ENCODE results near the gene MAGEA11.

Gene MAGEA11

GRCh38 chrX:149682031-149682430 lies 29.8 kb upstream of the MAGEA11 start:
- Histone ChIP-seq H3K4me1 (ENCODE audit: low read length) (no peaks in the 10 kb centered on the region), H3K4me3 (ENCODE audit: low read length) (no peak overlapping the region), H3K4me2 (ENCODE audit: low read length) (no peak overlapping the region), H3K27me3 (ENCODE audit: low read depth, low read length) (no peaks in the 10 kb centered on the region), H2AFZ (ENCODE audit: low read depth, low read length) (no peak overlapping the region), H3K36me3 (replicated peaks; ENCODE audit: low read depth, low read length) (no peaks in the 10 kb centered on the region), H3K79me2 (ENCODE audit: low read length) (no peaks in the 10 kb centered on the region), H3K9ac (ENCODE audit: low read length) (no peak overlapping the region), H3K9me3 (ENCODE audit: insufficient read depth, low read length) (no peaks in the 10 kb centered on the region), H4K20me1 (ENCODE audit: insufficient read depth, low read length) (no peaks in the 10 kb centered on the region), H3K27ac (ENCODE audit: low read length) (no peak overlapping the region)
- TF ChIP-seq, protein P1, sequence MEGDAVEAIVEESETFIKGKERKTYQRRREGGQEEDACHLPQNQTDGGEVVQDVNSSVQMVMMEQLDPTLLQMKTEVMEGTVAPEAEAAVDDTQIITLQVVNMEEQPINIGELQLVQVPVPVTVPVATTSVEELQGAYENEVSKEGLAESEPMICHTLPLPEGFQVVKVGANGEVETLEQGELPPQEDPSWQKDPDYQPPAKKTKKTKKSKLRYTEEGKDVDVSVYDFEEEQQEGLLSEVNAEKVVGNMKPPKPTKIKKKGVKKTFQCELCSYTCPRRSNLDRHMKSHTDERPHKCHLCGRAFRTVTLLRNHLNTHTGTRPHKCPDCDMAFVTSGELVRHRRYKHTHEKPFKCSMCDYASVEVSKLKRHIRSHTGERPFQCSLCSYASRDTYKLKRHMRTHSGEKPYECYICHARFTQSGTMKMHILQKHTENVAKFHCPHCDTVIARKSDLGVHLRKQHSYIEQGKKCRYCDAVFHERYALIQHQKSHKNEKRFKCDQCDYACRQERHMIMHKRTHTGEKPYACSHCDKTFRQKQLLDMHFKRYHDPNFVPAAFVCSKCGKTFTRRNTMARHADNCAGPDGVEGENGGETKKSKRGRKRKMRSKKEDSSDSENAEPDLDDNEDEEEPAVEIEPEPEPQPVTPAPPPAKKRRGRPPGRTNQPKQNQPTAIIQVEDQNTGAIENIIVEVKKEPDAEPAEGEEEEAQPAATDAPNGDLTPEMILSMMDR (IDR thresholded peaks at IDR 0.05; ENCODE audit: low read depth, low read length) = no peak
- TF ChIP-seq EZH2phosphoT487 (IDR thresholded peaks at IDR 0.05; ENCODE audit: low read depth) = no peak

DNA sequence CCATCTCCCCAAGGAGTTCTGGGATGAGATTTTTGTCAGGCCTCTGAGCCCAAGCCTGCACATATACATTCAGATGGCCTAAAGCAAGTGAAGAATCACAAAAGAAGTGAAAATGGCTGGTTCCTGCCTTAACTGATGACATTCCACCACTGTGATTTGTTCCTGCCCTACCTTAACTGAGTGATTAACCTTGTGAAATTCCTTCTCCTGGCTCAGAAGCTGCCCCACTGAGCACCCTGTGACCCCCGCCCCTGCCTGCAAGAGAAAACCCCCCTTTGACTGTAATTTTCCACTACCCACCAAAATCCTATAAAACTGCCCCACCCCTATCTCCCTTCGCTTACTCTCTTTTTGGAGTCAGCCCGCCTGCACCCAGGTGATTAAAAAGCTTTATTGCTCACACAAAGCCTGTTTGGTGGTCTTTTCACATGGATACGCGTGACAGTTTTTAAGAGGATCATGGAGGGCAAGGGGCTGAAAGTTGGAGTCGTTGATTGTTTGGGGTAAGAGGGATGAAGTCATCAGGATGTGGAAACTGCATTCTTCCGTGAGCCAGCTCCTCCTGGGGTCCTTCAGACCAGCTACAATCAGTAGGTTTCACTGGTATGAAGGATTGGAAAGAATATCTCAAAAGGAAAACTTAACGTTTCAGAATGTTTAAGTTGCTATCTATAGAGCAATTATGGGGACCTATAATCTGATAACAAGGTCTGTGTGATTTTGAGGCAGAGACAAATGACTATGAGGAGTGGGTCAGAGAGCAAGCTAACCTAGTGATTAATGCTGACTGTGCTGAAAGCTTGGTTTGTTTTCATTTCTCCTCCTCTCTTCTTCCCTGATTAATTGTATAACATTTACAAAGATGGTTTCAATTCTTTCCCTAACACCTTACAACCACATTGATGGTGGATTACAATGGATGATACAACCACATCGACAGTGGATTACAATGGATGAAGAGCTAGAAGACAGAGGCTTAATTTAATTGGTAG lies 28.6 kb upstream of the MAGEA11 start:
- Histone ChIP-seq H3K79me2 (ENCODE audit: low read length) (no peaks in the 10 kb centered on the region), H3K9me3 (ENCODE audit: insufficient read depth, low read length) (no peaks in the 10 kb centered on the region), H3K4me2 (ENCODE audit: low read length) (no peak overlapping the region), H3K27me3 (ENCODE audit: low read depth, low read length) (no peaks in the 10 kb centered on the region), H3K4me3 (ENCODE audit: low read length) (no peak overlapping the region), H4K20me1 (ENCODE audit: insufficient read depth, low read length) (no peaks in the 10 kb centered on the region), H3K9ac (ENCODE audit: low read length) (no peak overlapping the region), H3K27ac (ENCODE audit: low read length) (no peak overlapping the region), H2AFZ (ENCODE audit: low read depth, low read length) (no peak overlapping the region), H3K4me1 (ENCODE audit: low read length) (no peaks in the 10 kb centered on the region), H3K36me3 (replicated peaks; ENCODE audit: low read depth, low read length) (no peaks in the 10 kb centered on the region)
- TF ChIP-seq EZH2phosphoT487 (IDR thresholded peaks at IDR 0.05; ENCODE audit: low read depth) = no peak
- TF ChIP-seq, protein P1 (IDR thresholded peaks at IDR 0.05; ENCODE audit: low read depth, low read length) = no peak

GRCh38 chrX:149683966-149684730 lies 27.7 kb upstream of the MAGEA11 start:
- no peak overlapping the region for H3K4me2 ChIP-seq (ENCODE audit: low read length)
- no peaks in the 10 kb centered on the region for H3K27me3 ChIP-seq (ENCODE audit: low read depth, low read length)
- H2AFZ ChIP-seq (ENCODE audit: low read depth, low read length) = no peak overlapping the region
- no peaks in the 10 kb centered on the region for H3K9me3 ChIP-seq (ENCODE audit: insufficient read depth, low read length)
- no peaks in the 10 kb centered on the region for H3K36me3 ChIP-seq (replicated peaks; ENCODE audit: low read depth, low read length)
- H3K4me1 ChIP-seq (ENCODE audit: low read length) = no peaks in the 10 kb centered on the region
- H3K79me2 ChIP-seq (ENCODE audit: low read length) = no peaks in the 10 kb centered on the region
- no peak overlapping the region for H3K27ac ChIP-seq (ENCODE audit: low read length)
- H4K20me1 ChIP-seq (ENCODE audit: insufficient read depth, low read length) = no peaks in the 10 kb centered on the region
- H3K9ac ChIP-seq (ENCODE audit: low read length) = no peak overlapping the region
- H3K4me3 ChIP-seq (ENCODE audit: low read length) = no peak overlapping the region
- TF ChIP-seq, protein P1 (IDR thresholded peaks at IDR 0.05; ENCODE audit: low read depth, low read length) = no peak
- TF ChIP-seq EZH2phosphoT487 (IDR thresholded peaks at IDR 0.05; ENCODE audit: low read depth) = no peak

DNA sequence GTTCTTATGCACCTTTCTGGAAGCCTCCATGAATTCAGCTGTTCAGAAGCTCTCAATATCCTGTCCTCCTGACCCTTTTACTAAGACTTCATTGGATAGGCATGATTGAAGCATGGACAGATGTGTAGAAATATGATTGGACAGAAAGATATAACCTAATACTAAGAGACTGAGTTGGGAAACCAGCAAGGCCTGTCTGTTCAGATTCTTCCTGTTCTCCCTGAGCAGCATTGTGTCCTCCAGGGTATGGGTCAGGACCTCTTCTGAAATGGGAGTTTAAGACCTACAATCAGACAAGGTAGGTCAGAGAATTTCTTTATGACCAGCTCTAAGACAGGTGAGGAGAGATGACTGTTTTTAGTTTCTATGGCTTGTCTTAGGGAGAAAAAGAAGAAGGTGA lies 23.9 kb upstream of the MAGEA11 start:
- Histone ChIP-seq H3K4me1 (ENCODE audit: low read length) (no peaks in the 10 kb centered on the region), H3K4me2 (ENCODE audit: low read length) (no peak overlapping the region), H3K36me3 (replicated peaks; ENCODE audit: low read depth, low read length) (no peaks in the 10 kb centered on the region), H3K27ac (ENCODE audit: low read length) (no peak overlapping the region), H4K20me1 (ENCODE audit: insufficient read depth, low read length) (no peaks in the 10 kb centered on the region), H2AFZ (ENCODE audit: low read depth, low read length) (no peak overlapping the region), H3K9me3 (ENCODE audit: insufficient read depth, low read length) (no peaks in the 10 kb centered on the region), H3K4me3 (ENCODE audit: low read length) (no peak overlapping the region), H3K27me3 (ENCODE audit: low read depth, low read length) (no peaks in the 10 kb centered on the region), H3K9ac (ENCODE audit: low read length) (no peak overlapping the region), H3K79me2 (ENCODE audit: low read length) (no peaks in the 10 kb centered on the region)
- TF ChIP-seq EZH2phosphoT487 (IDR thresholded peaks at IDR 0.05; ENCODE audit: low read depth) = no peak
- TF ChIP-seq, protein P1 (IDR thresholded peaks at IDR 0.05; ENCODE audit: low read depth, low read length) = no peak
